Measurements from ENCODE around the gene ROS1.

- TF ChIP-seq, protein P1, sequence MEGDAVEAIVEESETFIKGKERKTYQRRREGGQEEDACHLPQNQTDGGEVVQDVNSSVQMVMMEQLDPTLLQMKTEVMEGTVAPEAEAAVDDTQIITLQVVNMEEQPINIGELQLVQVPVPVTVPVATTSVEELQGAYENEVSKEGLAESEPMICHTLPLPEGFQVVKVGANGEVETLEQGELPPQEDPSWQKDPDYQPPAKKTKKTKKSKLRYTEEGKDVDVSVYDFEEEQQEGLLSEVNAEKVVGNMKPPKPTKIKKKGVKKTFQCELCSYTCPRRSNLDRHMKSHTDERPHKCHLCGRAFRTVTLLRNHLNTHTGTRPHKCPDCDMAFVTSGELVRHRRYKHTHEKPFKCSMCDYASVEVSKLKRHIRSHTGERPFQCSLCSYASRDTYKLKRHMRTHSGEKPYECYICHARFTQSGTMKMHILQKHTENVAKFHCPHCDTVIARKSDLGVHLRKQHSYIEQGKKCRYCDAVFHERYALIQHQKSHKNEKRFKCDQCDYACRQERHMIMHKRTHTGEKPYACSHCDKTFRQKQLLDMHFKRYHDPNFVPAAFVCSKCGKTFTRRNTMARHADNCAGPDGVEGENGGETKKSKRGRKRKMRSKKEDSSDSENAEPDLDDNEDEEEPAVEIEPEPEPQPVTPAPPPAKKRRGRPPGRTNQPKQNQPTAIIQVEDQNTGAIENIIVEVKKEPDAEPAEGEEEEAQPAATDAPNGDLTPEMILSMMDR (IDR thresholded peaks at IDR 0.05; ENCODE audit: low read depth, low read length) = no peak
- no peak for TF ChIP-seq EZH2phosphoT487 (IDR thresholded peaks at IDR 0.05; ENCODE audit: low read depth)
Measured at GRCh38 chr6:117266257-117267053, 159.3 kb downstream of the ROS1 start.

Data from OCI-LY3 (cell line).